GM19372 (cell line): Measurements from ENCODE around the gene TPSAB1.
"Not testable (repeated sequence)": the region's sequence is repeated elsewhere in the genome, so short reads cannot be mapped to it uniquely, and the experiment has no call there.

Experiments
- ATAC-seq: cut with Tn5 transposase; IDR thresholded peaks from one replicate; pipeline ENCODE4 v1.9.1; 2021; ENCODE audit warnings: mild to moderate bottlenecking, low read depth, moderate library complexity; ENCODE audit not compliant: unreplicated experiment

TPSAB1 gene

GRCh38 chr16:1262210-1262845, 21.8 kb downstream of the TPSAB1 start:
- ATAC-seq: no peak

DNA sequence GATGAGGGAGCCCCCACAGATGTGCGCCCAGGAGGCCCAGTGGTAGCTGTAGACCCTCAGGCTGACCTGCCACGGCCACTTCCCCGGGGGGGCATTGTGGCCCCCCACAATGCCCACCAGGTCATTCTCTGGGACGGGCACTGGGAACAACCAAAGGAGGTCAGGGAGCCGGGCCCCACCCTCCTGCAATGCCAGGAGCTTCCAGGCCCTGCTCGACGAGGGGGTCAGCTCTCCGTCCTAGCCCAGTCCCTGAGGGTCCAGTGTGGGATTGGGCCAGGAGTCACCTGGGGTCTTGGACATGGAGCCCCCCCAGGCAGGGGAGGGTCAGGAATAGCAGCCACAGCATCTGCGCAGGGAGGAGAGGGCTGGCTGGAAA, 22.3 kb downstream of the TPSAB1 start:
- ATAC-seq: no peak

- ATAC-seq: no peak
Observed at GRCh38 chr16:1263591-1264344, 23.3 kb downstream of the TPSAB1 start.

DNA sequence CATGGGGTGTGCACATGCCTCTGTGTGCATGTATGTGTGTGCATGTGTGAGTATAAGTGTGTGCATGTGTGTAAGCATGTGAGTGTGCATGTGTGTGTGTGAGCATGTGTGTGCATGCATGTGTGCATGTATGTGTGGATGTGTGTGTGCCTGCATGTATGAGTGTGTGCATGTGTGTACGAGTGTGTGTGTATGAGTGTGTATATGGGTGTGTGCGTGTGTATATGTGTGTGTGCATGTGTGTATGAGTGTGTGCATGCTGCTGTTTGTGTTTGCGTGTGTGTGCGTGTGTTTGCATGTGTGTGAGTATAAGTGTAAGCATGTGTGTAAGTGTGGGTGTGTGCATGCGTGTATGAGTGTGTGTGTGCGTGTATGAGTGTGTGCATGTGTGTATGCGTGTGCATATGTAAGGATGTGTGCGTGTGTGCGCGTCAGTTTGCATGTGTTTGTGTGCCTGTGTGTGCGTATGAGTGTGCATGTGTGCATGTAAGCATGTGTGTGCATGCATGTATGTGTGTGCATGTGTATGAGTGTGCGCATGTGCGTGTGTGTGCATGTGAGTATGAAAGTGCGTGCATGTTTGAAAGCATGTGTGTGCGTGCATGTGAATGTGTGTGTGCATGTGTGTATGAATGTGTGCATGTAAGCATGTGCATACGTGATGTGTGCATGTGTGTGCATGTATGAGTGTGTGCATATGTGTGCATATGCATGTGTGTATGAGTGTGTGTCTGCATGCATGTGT, 24.0 kb downstream of the TPSAB1 start:
- ATAC-seq: no peak

- no peak for ATAC-seq
Observed at GRCh38 chr16:1265090-1265630, 24.7 kb downstream of the TPSAB1 start.

- no peak for ATAC-seq
Observed at GRCh38 chr16:1265826-1266225, 25.3 kb downstream of the TPSAB1 start.

DNA sequence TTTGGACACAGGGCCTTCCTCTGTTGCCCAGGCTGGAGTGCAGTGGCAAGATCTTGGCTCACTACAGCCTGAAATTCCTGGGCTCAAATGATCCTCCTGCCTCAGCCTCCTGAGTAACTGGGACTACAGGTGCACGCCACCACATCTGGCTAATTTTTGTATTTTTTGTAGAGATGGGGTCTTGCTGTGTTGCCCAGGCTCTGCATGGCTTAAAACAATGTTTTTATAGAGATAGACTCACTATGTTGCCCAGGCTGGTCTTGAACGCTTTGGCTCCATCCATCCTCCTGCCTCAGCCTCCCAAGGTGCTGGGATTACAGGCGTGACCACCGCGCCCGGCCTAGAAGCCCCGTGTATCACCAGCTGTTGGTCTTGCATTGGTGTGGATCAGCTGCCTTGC, 28.9 kb downstream of the TPSAB1 start:
- ATAC-seq: not testable (repeated sequence)

DNA sequence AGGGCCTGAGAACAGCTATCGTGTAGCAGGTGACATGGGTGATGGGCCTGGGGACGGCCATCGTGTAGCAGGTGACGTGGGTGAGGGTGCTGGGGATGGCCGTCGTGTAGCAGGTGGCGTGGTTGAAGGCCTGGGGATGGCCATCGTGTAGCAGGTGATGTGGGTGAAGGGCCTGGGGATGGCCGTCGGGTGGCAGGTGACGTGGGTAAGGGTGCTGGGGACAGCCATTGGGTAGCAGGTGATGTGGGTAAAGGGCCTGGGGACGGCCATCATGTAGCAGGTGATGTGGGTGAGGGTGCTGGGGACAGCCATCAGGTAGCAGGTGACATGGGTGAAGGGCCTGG, 30.8 kb downstream of the TPSAB1 start:
- ATAC-seq: no peak

DNA sequence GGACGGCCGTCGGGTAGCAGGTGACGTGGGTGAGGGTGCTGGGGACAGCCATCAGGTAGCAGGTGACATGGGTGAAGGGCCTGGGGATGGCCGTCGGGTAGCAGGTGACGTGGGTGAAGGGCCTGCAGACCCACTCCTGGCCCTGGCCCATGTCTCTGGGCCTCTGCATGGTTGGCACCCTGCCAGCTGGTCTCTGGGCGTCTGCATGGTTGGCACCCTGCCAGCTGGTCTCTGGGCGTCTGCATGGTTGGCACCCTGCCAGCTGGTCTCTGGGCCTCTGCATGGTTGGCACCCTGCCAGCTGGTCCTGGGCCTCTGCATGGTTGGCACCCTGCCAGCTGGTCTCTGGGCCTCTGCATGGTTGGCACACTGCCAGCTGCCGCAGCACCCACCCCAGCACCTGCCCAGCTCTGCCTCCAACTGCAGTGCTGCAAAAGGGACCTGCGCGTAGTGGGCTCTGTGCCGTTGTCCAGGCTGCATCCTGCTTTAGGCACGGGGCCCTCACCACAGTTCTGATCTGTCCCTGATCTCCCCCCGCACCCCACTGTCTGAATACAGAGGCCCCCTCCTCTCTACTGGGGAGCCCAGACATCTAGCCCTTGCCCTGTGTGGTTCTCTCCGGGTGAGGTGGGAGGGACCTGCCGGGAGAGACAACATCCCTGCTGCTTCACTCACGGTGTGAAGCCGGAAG, 31.4 kb downstream of the TPSAB1 start:
- not testable (repeated sequence) for ATAC-seq

- ATAC-seq: no peak
Observed at GRCh38 chr16:1272453-1273198, 32.1 kb downstream of the TPSAB1 start.

DNA sequence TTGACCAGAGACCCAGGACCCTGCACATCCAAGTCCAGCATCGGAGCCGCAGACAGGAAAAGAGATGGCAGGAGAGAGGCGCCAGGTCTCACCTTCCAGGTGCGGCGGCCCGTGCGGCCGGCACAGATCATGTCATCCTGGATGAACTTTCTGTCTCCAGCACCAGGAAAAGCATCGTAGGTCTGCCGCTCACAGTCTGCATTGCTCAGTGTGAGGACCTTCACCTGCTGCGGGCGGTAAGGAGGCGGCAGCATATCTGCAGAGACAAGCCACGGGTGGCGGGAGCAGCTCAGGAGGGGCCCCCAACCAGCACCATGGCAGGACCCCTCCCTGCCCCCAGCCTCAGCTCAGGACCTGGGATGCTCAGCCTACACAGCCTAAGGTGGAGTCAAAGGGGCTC, 33.3 kb downstream of the TPSAB1 start:
- no peak for ATAC-seq

GRCh38 chr16:1274767-1275166, 34.3 kb downstream of the TPSAB1 start:
- no peak for ATAC-seq

DNA sequence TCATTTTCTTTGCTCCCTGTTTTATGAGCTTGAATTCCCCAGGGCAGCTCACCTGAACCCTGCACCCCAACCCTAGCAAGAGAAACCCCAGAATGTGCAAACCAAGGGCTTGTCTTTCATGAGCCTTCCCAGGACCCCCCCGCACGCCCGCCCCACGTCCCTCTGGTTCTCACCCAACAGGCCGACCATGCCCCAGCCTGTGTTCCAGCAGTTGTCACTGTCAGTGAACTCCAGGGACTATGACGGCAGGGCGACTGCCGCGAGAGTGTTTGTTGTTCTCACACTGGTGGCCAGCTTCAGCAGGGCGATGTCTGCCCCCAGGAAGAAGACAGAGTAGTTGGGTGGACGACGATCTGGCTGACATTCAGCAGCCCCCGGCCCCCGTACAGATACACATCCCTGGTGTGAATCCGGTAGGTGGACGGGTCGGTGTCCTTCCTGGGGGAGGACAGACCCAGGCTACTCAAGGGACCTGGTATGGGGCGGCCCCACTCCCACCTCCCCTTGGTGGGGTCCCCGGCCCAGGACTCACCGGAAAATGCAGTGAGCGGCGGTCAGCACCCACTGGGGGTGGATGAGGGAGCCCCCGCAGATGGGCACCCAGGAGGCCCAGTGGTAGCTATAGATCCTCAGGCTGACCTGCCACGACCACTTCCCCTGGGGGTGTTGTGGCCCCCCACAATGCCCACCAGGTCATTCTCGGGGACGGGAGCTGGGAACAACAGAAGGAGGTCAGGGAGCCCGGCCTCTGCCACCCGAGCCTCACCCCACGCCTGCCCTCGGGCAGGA, 35.5 kb downstream of the TPSAB1 start:
- no peak for ATAC-seq

DNA sequence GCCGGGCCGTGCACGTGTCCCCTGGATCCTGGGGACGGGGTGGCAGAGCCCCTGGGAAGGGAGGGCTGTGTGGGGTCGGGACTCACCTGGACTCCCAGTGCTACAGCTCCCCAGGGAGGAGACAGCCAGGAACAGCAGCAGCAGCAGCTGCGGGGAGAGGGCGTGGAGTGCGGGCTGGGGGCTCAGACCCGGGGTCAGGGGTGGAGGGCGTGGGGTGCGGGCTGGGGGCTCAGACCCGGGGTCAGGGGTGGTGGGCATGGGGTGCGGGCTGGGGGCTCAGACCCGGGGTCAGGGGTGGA, 36.0 kb downstream of the TPSAB1 start:
- no peak for ATAC-seq

- no peak for ATAC-seq
Observed at GRCh38 chr16:1277151-1277598, 36.7 kb downstream of the TPSAB1 start.

- ATAC-seq: no peak
Observed at GRCh38 chr16:1277617-1278282, 37.2 kb downstream of the TPSAB1 start.

DNA sequence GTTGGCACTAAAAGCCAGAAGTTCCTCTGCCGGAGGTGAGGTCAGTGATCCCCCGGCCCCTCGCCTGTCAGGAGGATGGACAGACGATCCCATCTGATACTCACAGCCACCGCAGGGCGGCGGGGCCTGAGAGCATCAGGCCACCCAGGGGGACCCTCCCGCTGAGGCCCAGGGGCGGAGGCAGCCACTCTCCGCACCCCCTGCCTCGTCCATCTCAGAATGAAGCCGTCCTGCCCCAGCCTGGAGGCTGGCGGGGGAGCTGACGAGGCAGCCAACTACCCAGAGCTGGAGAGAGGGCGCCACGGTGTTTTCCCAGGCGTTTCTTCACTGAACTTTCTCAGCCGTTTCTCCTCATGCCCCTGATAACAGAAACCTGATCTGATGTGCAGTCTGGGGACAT, 38.0 kb downstream of the TPSAB1 start:
- no peak for ATAC-seq

GRCh38 chr16:1279081-1279944, 38.8 kb downstream of the TPSAB1 start:
- no peak for ATAC-seq
